Muscle layer of colon (tissue), 2 donors: ENCODE results near the gene MAPK8IP1.

ENCODE experiments used
- H3K27ac ChIP-seq: one replicate; pipeline ENCODE4 v1.7.0; 2013; ENCODE audit warnings: low read depth, mild to moderate bottlenecking, low read length, moderate library complexity
- H3K27me3 ChIP-seq, 2 donors: one replicate each; pipeline ENCODE4 v1.7.0; 2013; ENCODE audit warnings: low read length in 2 of 2, mild to moderate bottlenecking in 2 of 2; ENCODE audit not compliant: insufficient read depth in 2 of 2, control insufficient read depth in 1 of 2
- H3K36me3 ChIP-seq: one replicate; pipeline ENCODE4 v1.7.0; 2013; ENCODE audit warnings: mild to moderate bottlenecking, low read length; ENCODE audit not compliant: insufficient read depth
- H3K4me1 ChIP-seq: one replicate; pipeline ENCODE4 v1.7.0; 2013; ENCODE audit warnings: mild to moderate bottlenecking, low read length; ENCODE audit not compliant: insufficient read depth
- H3K4me3 ChIP-seq, 2 donors: one replicate each; pipeline ENCODE4 v1.7.0; 2013; ENCODE audit warnings: low read length in 2 of 2, low read depth in 1 of 2, mild to moderate bottlenecking in 1 of 2, moderate library complexity in 1 of 2
- H3K9ac ChIP-seq: one replicate; pipeline ENCODE4 v1.7.0; 2013; ENCODE audit warnings: low read length
- H3K9me3 ChIP-seq: one replicate; pipeline ENCODE4 v1.7.0; 2013; ENCODE audit warnings: mild to moderate bottlenecking, low read length
- donor health status: abdominal sarcoma.
- donor health status: Adenocarcinoma of cecum.

MAPK8IP1 gene

DNA sequence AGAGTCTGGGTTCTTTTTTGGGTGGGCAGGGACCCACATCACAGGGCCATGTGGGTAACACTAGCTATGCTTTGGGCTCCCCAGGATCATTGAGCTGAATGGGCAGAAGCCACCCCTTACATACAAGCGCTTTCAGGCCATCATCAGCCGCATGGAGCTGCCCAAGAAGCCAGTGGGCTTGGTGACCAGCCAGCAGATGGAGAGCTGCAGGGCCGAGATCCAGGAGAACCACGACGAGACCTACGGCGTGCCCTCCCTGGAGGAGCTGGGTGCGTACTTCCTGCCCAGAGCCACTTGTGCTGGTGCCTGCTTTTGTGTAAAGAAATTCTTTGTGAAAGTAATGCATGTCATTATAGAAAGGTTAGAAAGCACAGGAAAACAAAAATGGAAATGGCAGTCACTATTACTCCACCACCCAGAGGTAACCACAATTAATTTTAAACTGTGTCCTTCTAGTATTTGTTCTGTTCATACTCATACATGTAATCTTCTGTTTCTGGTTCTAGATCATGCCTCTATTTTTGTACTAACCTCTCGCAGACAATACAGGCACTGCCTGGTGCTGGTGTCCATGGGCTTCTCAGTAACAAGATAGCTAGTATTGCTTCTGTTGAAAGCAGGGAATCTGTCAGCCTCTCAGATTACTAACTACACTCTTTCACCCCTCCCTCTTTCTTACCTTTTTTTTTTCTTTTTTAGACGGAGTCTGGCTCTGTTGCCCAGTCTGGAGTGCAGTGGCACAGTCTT, 24.5 kb upstream of the MAPK8IP1 start:
- peak overlapping the region; percentile 21 for H3K9ac ChIP-seq
- peaks cover 54% of the 10 kb centered on the region for H3K4me1 ChIP-seq
- no peaks in the 10 kb centered on the region for H3K9me3 ChIP-seq
- H3K27me3 ChIP-seq, result no peaks in the 10 kb centered on the region
- no peak overlapping the region for H3K4me3 ChIP-seq
- H3K36me3 ChIP-seq, result peaks cover 61% of the 10 kb centered on the region
- peak overlapping the region; percentile 84 for H3K27ac ChIP-seq

DNA sequence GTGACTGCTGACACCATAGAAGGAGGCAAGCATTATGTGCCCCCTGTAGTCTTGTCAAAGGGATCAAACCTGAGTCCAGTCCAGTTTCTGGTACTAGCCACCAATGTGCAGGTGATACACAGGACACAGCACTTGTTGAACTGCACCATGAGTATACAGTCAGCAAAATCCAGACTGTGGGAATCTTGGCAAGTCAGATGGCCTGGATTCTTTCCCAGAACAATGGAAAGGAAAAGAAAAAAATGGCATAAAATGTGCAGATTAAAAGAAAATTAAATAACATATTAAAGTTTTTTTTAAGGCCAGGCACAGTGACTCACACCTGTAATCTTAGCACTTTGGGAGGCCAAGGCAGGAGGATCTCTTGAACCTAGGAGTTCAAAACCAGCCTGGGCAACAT, 21.4 kb upstream of the MAPK8IP1 start:
- H3K27me3 ChIP-seq, result no peaks in the 10 kb centered on the region
- no peaks in the 10 kb centered on the region for H3K9me3 ChIP-seq
- peaks cover 82% of the 10 kb centered on the region for H3K36me3 ChIP-seq
- no peak overlapping the region for H3K4me3 ChIP-seq
- no peak overlapping the region for H3K9ac ChIP-seq
- H3K27ac ChIP-seq, result no peak overlapping the region
- peaks cover 23% of the 10 kb centered on the region for H3K4me1 ChIP-seq

DNA sequence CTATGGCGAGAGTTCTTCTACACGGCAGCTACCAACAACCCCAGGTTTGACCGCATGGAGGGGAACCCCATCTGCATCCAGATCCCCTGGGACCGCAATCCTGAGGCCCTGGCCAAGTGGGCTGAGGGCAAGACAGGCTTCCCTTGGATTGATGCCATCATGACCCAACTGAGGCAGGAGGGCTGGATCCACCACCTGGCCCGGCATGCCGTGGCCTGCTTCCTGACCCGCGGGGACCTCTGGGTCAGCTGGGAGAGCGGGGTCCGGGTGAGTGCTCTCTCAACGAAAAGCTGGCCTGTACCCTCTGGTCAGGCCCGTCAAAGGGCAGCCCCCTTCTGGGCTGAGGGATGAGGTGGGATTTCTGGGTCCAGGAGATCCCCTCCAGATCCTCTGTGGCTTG, 15.9 kb upstream of the MAPK8IP1 start:
- no peak overlapping the region for H3K9ac ChIP-seq
- H3K36me3 ChIP-seq, result peaks cover 87% of the 10 kb centered on the region
- no peaks in the 10 kb centered on the region for H3K27me3 ChIP-seq
- H3K4me3 ChIP-seq, result no peak overlapping the region
- H3K27ac ChIP-seq, result no peak overlapping the region
- H3K9me3 ChIP-seq, result no peaks in the 10 kb centered on the region
- no peaks in the 10 kb centered on the region for H3K4me1 ChIP-seq

DNA sequence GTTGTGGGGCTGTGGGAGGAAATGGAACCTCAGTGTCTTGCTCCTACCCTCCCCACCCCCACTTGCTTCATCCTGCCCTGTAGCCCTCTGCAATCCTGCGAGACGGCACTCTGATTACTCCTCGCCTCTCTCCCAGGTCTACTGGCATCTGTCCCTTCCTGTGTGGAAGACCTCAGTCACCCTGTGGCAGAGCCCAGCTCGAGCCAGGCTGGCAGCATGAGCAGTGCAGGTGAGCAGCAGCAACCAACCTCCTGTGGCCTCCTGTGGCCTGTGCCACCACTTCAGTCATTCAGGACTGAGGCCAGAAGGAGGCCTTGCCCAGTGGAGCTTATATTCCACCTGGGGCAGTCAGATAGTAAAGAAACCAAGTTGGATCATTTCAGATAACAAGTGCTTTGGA, 14.7 kb upstream of the MAPK8IP1 start:
- no peaks in the 10 kb centered on the region for H3K27me3 ChIP-seq
- no peak overlapping the region for H3K4me3 ChIP-seq
- peaks cover 85% of the 10 kb centered on the region for H3K36me3 ChIP-seq
- H3K9ac ChIP-seq, result no peak overlapping the region
- H3K9me3 ChIP-seq, result no peaks in the 10 kb centered on the region
- H3K4me1 ChIP-seq, result no peaks in the 10 kb centered on the region
- H3K27ac ChIP-seq, result no peak overlapping the region

DNA sequence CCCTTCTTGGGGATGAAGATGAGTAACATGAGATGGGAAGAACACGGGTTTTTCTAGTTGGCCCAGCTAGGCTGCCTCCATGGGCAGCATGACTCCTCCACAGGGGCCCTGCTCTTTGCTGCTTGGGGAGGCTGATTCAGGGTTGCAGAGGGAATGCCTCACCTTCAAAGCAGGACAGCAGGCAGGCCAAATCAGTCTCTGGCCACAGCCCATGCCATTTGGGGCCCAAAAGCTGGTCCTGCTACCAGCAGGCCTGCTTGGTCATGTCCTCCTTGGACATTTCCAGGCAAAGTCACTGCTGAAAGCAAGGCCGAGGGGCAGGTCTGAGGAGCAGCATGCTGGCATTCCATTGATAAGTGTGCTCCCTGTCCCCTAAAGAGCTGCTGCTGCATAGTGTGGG, 13.8 kb upstream of the MAPK8IP1 start:
- Histone ChIP-seq H3K36me3 (peaks cover 87% of the 10 kb centered on the region), H3K4me1 (no peaks in the 10 kb centered on the region), H3K9me3 (no peaks in the 10 kb centered on the region), H3K4me3 (no peak overlapping the region), H3K9ac (no peak overlapping the region), H3K27ac (no peak overlapping the region), H3K27me3 (no peaks in the 10 kb centered on the region)

DNA sequence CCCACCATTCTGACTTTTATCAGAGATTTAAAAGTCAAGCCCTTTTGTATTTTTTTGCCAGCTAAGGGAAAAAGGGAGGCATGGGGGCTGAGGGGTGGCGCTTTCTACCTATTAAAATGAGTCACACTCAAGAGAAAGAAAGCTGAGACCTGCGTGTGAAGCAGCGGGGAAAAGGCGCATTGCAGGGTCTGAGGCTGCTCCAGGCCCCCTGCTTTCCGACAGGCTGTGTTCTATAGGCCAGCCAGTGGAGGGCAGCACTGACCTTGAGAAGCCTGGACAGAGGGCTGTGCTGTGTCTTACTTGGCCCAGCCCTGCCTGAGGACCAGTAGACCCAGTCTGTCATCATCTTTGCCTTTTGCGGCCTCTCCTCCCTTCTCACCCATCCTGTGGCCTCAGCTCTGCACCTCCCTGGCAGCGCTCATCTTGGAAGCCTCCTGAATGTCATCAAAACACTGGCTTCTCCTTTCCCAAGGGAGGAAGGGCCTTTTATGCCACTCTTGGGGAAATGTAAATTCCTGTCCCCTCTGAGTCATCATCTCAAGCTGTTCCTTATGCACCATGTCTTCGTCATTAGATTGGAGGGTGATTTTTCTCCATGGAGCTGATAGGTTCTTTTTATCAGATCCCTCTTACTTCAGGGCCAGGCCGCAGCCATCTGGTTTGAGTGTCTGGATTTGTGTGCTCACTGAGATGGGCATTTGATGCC, 12.6 kb upstream of the MAPK8IP1 start:
- no peak overlapping the region for H3K9ac ChIP-seq
- H3K27me3 ChIP-seq, result no peaks in the 10 kb centered on the region
- peaks cover 90% of the 10 kb centered on the region for H3K36me3 ChIP-seq
- H3K27ac ChIP-seq, result no peak overlapping the region
- H3K9me3 ChIP-seq, result no peaks in the 10 kb centered on the region
- H3K4me3 ChIP-seq, result no peak overlapping the region
- H3K4me1 ChIP-seq, result no peaks in the 10 kb centered on the region

DNA sequence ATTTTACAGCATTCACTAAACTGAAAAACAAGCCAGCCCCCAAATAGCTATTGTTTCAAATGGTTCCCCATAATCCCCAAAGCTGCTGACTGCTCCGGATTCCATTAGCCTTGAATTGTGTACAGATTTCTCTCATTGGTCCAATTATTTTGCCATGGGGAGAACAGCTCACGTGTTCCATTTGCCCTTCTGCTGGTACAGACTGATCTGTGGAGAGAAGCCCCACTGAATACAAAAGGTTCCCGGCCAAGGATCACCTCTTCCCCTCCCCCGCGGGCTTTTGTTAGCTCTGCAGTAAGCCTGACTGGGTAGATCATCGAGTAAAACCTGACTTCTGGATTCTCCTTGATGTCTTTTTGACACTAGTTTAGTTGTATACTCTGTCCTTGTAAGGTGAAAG, 9.1 kb upstream of the MAPK8IP1 start:
- H3K4me1 ChIP-seq, result peaks cover 17% of the 10 kb centered on the region

DNA sequence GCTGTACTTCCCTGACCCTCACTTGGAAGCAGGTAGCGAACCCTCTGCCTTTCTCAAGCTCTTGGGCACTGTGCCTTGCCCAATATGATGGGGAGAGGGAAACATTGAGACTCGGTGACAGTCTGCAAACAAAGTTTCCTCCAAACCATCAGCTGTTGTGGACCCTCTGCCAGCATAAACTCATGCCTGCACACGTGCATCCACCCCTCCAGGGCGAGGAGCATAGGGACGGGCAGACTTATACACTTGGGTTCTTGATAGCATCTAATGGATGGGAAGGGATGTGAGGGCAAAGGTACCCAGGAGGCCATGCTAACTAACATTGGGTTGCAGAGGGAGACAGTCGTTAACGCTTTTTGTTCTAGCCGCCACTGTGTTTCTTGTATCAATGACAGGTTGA, 8.2 kb upstream of the MAPK8IP1 start:
- Histone ChIP-seq H3K36me3 (peaks cover 74% of the 10 kb centered on the region), H3K9me3 (no peaks in the 10 kb centered on the region), H3K27me3 (no peaks in the 10 kb centered on the region), H3K27ac (no peak overlapping the region), H3K9ac (no peak overlapping the region), H3K4me3 (no peak overlapping the region), H3K4me1 (peaks cover 23% of the 10 kb centered on the region)

More for the DNA sequence above, 9.1 kb upstream of the MAPK8IP1 start:
- no peak overlapping the region for H3K27ac ChIP-seq
- H3K9ac ChIP-seq, result no peak overlapping the region
- H3K9me3 ChIP-seq, result no peaks in the 10 kb centered on the region
- H3K4me3 ChIP-seq, result no peak overlapping the region
- H3K36me3 ChIP-seq, result peaks cover 74% of the 10 kb centered on the region
- no peaks in the 10 kb centered on the region for H3K27me3 ChIP-seq

DNA sequence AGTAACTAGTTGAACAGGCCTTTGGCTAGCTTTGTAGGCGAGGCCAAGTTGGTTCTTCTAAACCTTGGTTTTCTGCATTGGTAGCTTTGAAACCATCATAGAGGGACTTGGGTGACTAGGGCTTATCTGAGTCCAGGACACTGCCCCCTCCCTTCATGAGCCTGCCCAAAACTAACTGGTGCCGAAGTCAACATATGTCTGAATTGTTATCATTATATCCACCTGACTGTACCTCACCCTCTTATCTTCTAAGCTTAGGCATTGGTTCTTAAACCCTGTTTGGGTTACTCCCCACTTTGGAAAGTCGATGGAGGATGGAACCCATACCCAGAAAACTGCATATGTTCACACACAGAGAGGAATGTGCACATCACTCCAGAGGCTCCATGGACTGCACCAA, 7.6 kb upstream of the MAPK8IP1 start:
- Histone ChIP-seq H3K4me1 (peaks cover 23% of the 10 kb centered on the region), H3K9me3 (no peaks in the 10 kb centered on the region), H3K27ac (no peak overlapping the region), H3K36me3 (peaks cover 76% of the 10 kb centered on the region), H3K9ac (no peak overlapping the region), H3K4me3 (no peak overlapping the region), H3K27me3 (no peaks in the 10 kb centered on the region)

DNA sequence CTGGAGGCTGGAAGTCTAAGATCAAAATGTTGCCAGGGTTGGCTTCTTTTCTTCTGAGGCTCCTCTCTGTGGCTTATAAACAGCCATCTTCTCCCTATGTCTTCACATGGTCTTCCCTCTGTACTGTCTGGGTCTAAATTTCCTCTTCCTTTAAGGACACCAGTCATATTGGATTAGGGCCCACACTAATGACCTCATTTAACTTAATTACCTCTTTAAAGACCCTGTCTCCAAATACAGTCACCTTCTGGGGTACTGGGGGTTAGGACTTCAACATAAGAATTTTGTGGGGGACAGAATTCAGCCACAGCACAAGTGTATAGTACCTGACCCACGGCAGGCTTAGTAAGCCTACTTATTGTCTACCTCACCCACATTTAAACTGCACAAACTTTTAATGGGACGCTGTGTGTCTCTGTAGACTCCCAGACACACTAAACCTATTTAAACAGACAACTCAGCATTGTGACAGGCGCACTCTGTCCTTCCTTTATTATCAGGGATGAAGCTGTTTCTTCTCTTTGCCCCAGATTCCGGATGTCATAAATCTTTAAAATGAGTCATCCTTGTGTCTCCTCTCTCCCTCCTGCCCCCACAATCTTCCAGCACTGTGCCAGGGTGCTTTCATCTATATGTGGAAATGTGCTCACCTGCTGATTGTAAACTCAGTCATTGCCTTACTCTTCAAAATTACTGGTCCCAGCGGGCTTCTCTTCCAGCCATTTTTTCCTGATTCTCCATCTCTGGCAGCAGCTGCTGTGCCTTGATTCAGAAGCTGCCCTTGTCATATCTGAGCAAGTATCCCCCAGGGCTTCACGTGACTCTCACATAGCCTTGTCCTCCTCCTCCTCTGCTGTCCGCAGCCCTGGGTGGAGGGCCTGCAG, 5.4 kb upstream of the MAPK8IP1 start:
- Histone ChIP-seq H3K9me3 (no peaks in the 10 kb centered on the region), H3K27me3 (no peaks in the 10 kb centered on the region), H3K27ac (no peak overlapping the region), H3K36me3 (peaks cover 62% of the 10 kb centered on the region), H3K4me1 (peaks cover 23% of the 10 kb centered on the region), H3K4me3 (no peak overlapping the region), H3K9ac (no peak overlapping the region)

DNA sequence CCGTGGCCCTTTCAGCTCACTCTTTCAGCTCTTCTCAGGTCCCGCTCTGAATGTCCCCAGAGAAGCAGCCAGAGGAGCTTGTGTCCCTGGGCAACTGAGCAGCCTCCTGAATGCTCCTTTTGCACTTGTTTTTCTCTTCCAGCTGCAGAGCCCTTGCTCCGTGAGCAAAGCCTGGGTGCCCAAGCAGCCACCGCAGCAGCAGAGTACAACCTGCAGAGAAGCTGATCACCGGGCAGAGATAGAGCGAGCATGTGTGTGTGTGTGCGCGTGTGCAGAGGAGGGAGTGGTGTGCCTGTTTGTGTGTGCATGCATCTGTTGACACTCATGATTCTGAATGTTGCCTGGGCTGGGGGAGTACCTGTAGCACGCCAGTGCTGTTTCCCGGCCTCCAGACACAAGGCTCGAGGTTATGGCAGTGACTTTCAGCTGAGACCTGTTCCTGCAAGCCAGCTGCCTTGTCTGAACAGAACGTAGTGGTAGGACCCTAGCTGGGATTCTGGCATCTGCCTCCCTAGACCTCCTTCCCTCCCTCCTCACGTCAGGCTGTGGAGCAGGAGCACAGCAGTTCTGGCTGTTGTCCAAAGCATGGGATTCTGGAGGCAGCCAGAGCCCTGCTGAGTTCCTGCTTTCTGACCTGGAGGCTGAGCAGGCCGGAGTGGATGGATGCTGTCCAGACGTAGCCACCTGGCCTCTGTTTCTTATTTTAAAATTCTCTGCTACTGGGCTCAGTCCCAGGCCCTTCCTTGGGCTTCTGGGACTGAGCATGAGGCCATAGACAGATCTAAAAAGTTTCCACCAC, 4.5 kb upstream of the MAPK8IP1 start:
- H3K4me1 ChIP-seq, result peaks cover 23% of the 10 kb centered on the region
- no peak overlapping the region for H3K4me3 ChIP-seq
- no peak overlapping the region for H3K27ac ChIP-seq
- H3K9me3 ChIP-seq, result no peaks in the 10 kb centered on the region
- no peak overlapping the region for H3K9ac ChIP-seq
- peaks cover 52% of the 10 kb centered on the region for H3K36me3 ChIP-seq
- no peaks in the 10 kb centered on the region for H3K27me3 ChIP-seq
